Liver (tissue), 9 donors: ENCODE data around the gene RNPC3. TPM values are rescaled to one million over a fixed set of nuclear protein-coding genes. Genes with fewer than 3 reads are reported as not detected.

Source experiments
- DNase-seq: peaks from one replicate; pipeline ENCODE4 v3.0.0-alpha.2; 2017; ENCODE audit warnings: low spot score
- H3K27ac ChIP-seq, 2 donors: one replicate each; pipeline ENCODE4 v1.7.0; 2013; ENCODE audit warnings: inconsistent platforms in 2 of 2, low read length in 2 of 2, control low read depth in 1 of 2, low read depth in 1 of 2, mild to moderate bottlenecking in 1 of 2
- H3K27me3 ChIP-seq, 4 donors: one replicate each; pipeline versions ENCODE4 v1.6.1 to v1.7.0; 2013; ENCODE audit warnings: low read length in 3 of 4, inconsistent platforms in 1 of 4, mild to moderate bottlenecking in 1 of 4, moderate library complexity in 1 of 4; ENCODE audit not compliant: control insufficient read depth in 4 of 4, insufficient read depth in 4 of 4
- H3K36me3 ChIP-seq, 4 donors: one replicate each; pipeline versions ENCODE4 v1.6.1 to v1.7.0; 2013; ENCODE audit warnings: low read length in 3 of 4, mild to moderate bottlenecking in 3 of 4, low read depth in 1 of 4, moderate library complexity in 1 of 4; ENCODE audit not compliant: control insufficient read depth in 4 of 4, insufficient read depth in 3 of 4
- H3K4me1 ChIP-seq, 4 donors: one replicate each; pipeline versions ENCODE4 v1.6.1 to v1.7.0; 2013; ENCODE audit warnings: low read length in 3 of 4, mild to moderate bottlenecking in 3 of 4, moderate library complexity in 1 of 4; ENCODE audit not compliant: control insufficient read depth in 4 of 4, insufficient read depth in 4 of 4
- H3K4me3 ChIP-seq, 3 donors: one replicate each; pipeline versions ENCODE4 v1.6.1 to v1.7.0; 2013; ENCODE audit warnings: low read length in 3 of 3, control low read depth in 1 of 3, low read depth in 1 of 3, mild to moderate bottlenecking in 1 of 3
- H3K9ac ChIP-seq, 2 donors: one replicate each; pipeline ENCODE4 v1.7.0; 2013; ENCODE audit warnings: low read length in 2 of 2, mild to moderate bottlenecking in 2 of 2, moderate library complexity in 2 of 2, control low read depth in 1 of 2, low read depth in 1 of 2
- H3K9me3 ChIP-seq, 4 donors: one replicate each; pipeline versions ENCODE4 v1.6.1 to v1.7.0; 2013; ENCODE audit warnings: low read length in 3 of 4; ENCODE audit not compliant: control insufficient read depth in 4 of 4
- EGR1 ChIP-seq, 2 donors: IDR thresholded peaks; 2 replicates each; pipeline ENCODE4 v1.6.1; 2016 to 2018; ENCODE audit warnings: antibody characterized with exemption in 2 of 2, low read depth in 2 of 2
- FOXA1 ChIP-seq: IDR thresholded peaks from 2 replicates; pipeline ENCODE4 v1.6.1; 2016; ENCODE audit warnings: antibody characterized with exemption
- FOXA2 ChIP-seq: IDR thresholded peaks from 2 replicates; pipeline ENCODE4 v1.6.1; 2016; ENCODE audit warnings: antibody characterized with exemption
- GABPA ChIP-seq, 2 donors: IDR thresholded peaks in 1 of 2; conservative IDR thresholded peaks in 1 of 2; 2 replicates each; pipeline ENCODE4 v1.6.1; 2016; ENCODE audit warnings: antibody characterized with exemption in 2 of 2, mild to moderate bottlenecking in 1 of 2, moderate library complexity in 1 of 2
- HNF4A ChIP-seq, 2 donors: conservative IDR thresholded peaks; 2 replicates each; pipeline ENCODE4 v1.6.1; 2016; ENCODE audit warnings: antibody characterized with exemption in 2 of 2, mild to moderate bottlenecking in 2 of 2
- HNF4G ChIP-seq: IDR thresholded peaks from 2 replicates; pipeline ENCODE4 v1.6.1; 2016; ENCODE audit warnings: antibody characterized with exemption
- JUND ChIP-seq, 2 donors: IDR thresholded peaks; 2 replicates each; pipeline ENCODE4 v1.6.1; 2016; ENCODE audit warnings: antibody characterized with exemption in 2 of 2
- NR2F2 ChIP-seq: IDR thresholded peaks from 2 replicates; pipeline ENCODE4 v1.6.1; 2016; ENCODE audit warnings: antibody characterized with exemption
- RAD21 ChIP-seq, 2 donors: IDR thresholded peaks; 2 replicates each; pipeline ENCODE4 v1.6.1; 2016; ENCODE audit warnings: antibody characterized with exemption in 2 of 2, mild to moderate bottlenecking in 2 of 2
- RXRA ChIP-seq, 2 donors: IDR thresholded peaks; 2 replicates each; pipeline ENCODE4 v1.6.1; 2017 to 2018; ENCODE audit warnings: antibody characterized with exemption in 2 of 2, mild to moderate bottlenecking in 1 of 2
- SP1 ChIP-seq: IDR thresholded peaks from 2 replicates; pipeline ENCODE4 v1.6.1; 2018; ENCODE audit warnings: antibody characterized with exemption, mild to moderate bottlenecking
- TAF1 ChIP-seq: conservative IDR thresholded peaks from 2 replicates; pipeline ENCODE4 v1.6.1; 2016; ENCODE audit warnings: antibody characterized with exemption, mild to moderate bottlenecking
- YY1 ChIP-seq: IDR thresholded peaks from 2 replicates; pipeline ENCODE4 v1.6.1; 2016; ENCODE audit warnings: antibody characterized with exemption, mild to moderate bottlenecking
- WGBS: extraction: QIAGEN DNeasy Blood & Tissue Kit; methylation state at CpG from one replicate; pipeline ENCODE4 v1.1.7; 2013; 5-methylcytosine and 5-hydroxymethylcytosine counted together
- polyA plus RNA-seq, 2 donors: library from polyadenylated mRNA; stranded (reverse) in 1 of 2; unstranded in 1 of 2; fragments of 200-250 nt in 1 of 2; fragments of >200 nt in 1 of 2; fragmentation: Nextera tagmentation in 1 of 2; extraction: Ambion mirVana in 1 of 2; gene quantifications; one replicate each; pipeline versions ENCODE4 v1.2.1 to v1.2.3, GENCODE V29; 2013 to 2015
- total RNA-seq, 2 donors: library from RNA; depleted of rRNA; stranded (reverse); fragments of >200 nt; gene quantifications; one replicate each; pipeline ENCODE4 v1.2.3, GENCODE V29; 2014
- TF ChIP-seq, protein P1 (sequence below): fragments of 150-350 bp; IDR thresholded peaks from 2 replicates; pipeline ENCODE4 v1.5.1; 2017; ENCODE audit warnings: improper control_type of control experiment, low read depth, low read length; ENCODE audit not compliant: missing input control
- TF ChIP-seq, protein P2 (sequence below): IDR thresholded peaks from 2 replicates; pipeline ENCODE4 v1.6.1; 2016; ENCODE audit warnings: antibody characterized with exemption
- TF ChIP-seq, protein P3 (sequence below): IDR thresholded peaks from 2 replicates; pipeline ENCODE4 v1.6.1; 2016; ENCODE audit warnings: antibody characterized with exemption, mild to moderate bottlenecking
- TF ChIP-seq, protein P4 (sequence below): IDR thresholded peaks from 2 replicates; pipeline ENCODE4 v1.6.1; 2016; ENCODE audit warnings: antibody characterized with exemption
- TF ChIP-seq, protein P5 (sequence below): IDR thresholded peaks from 2 replicates; pipeline ENCODE4 v1.6.1; 2016; ENCODE audit warnings: antibody characterized with exemption
- donor health status: healthy.
- donor health status: healthy.
- donor health status: healthy.
- donor health status: healthy.
- donor health status: healthy.

The RNPC3 gene
- total and polyA plus RNA-seq, 4 donors, result 4.2 to 18.0 (median 9.6) TPM

DNA sequence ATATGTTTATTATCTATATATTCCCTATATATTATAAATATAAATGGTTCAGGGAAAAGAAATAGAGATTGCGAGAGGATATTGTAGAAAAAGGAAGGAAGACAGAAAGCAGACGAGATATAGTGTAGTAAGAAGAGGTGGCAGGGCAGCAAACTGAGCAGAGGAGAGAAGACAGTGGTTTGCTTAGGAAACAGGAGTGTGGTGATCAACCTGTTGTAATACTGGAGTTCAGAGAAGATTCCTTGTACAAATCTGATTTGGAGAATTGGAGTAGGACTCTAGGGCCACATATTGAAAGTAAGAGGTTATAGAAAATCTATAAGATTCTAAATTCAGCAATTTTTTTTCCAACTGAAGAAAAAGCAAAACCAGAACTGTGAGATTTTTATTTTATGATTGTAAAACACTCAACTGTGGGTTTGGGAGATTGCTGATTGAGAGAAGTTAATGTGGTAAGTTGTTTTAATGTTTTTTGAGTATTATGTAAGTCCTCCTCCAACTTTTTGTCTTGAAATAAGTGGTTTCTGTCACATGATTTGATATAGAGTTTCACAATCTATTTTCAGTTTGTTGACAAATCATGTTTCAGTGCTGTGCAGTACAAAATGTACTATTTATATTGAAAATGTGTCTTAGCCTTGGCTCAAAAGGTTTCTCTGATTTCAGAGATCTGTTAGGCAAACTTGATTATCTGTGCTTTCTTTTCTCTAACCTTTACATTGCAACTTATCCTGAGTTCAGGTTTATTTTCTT, 36.3 kb downstream of the RNPC3 start:
- Histone ChIP-seq H3K4me1 (peaks cover 0 to 28% (median 16%) of the 10 kb centered on the region in 4 donors), H3K27me3 (no peaks in the 10 kb centered on the region), H3K9ac (peak overlapping the region in 1 of 2 donors; percentile 60), H3K36me3 (peaks cover 0 to 2% (median 0%) of the 10 kb centered on the region in 4 donors), H3K9me3 (no peaks in the 10 kb centered on the region), H3K4me3 (peak overlapping the region in 1 of 3 donors; percentile 18), H3K27ac (peak overlapping the region; percentile 64 to 75)
- TF ChIP-seq SP1 (peak; percentile 79), FOXA1 (peak; percentile 40), NR2F2 (no peak), YY1 (no peak), JUND (IDR thresholded peaks at IDR 0.05) (no peak), TAF1 (no peak), HNF4A (conservative IDR thresholded peaks at IDR 0.05) (peak; percentile 37 to 48), RAD21 (IDR thresholded peaks at IDR 0.05) (peak in 1 of 2 donors; percentile 8), GABPA (IDR thresholded peaks at IDR 0.05 in 1 of 2, conservative IDR thresholded peaks at IDR 0.05 in 1 of 2) (no peak), HNF4G (no peak), EGR1 (IDR thresholded peaks at IDR 0.05; ENCODE audit: low read depth in 2 of 2) (no peak), RXRA (IDR thresholded peaks at IDR 0.05) (peak; percentile 35 to 38), FOXA2 (no peak)
- TF ChIP-seq, protein P1, sequence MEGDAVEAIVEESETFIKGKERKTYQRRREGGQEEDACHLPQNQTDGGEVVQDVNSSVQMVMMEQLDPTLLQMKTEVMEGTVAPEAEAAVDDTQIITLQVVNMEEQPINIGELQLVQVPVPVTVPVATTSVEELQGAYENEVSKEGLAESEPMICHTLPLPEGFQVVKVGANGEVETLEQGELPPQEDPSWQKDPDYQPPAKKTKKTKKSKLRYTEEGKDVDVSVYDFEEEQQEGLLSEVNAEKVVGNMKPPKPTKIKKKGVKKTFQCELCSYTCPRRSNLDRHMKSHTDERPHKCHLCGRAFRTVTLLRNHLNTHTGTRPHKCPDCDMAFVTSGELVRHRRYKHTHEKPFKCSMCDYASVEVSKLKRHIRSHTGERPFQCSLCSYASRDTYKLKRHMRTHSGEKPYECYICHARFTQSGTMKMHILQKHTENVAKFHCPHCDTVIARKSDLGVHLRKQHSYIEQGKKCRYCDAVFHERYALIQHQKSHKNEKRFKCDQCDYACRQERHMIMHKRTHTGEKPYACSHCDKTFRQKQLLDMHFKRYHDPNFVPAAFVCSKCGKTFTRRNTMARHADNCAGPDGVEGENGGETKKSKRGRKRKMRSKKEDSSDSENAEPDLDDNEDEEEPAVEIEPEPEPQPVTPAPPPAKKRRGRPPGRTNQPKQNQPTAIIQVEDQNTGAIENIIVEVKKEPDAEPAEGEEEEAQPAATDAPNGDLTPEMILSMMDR, result no peak
- TF ChIP-seq, protein P2, sequence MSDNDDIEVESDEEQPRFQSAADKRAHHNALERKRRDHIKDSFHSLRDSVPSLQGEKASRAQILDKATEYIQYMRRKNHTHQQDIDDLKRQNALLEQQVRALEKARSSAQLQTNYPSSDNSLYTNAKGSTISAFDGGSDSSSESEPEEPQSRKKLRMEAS, result no peak
- TF ChIP-seq, protein P3, sequence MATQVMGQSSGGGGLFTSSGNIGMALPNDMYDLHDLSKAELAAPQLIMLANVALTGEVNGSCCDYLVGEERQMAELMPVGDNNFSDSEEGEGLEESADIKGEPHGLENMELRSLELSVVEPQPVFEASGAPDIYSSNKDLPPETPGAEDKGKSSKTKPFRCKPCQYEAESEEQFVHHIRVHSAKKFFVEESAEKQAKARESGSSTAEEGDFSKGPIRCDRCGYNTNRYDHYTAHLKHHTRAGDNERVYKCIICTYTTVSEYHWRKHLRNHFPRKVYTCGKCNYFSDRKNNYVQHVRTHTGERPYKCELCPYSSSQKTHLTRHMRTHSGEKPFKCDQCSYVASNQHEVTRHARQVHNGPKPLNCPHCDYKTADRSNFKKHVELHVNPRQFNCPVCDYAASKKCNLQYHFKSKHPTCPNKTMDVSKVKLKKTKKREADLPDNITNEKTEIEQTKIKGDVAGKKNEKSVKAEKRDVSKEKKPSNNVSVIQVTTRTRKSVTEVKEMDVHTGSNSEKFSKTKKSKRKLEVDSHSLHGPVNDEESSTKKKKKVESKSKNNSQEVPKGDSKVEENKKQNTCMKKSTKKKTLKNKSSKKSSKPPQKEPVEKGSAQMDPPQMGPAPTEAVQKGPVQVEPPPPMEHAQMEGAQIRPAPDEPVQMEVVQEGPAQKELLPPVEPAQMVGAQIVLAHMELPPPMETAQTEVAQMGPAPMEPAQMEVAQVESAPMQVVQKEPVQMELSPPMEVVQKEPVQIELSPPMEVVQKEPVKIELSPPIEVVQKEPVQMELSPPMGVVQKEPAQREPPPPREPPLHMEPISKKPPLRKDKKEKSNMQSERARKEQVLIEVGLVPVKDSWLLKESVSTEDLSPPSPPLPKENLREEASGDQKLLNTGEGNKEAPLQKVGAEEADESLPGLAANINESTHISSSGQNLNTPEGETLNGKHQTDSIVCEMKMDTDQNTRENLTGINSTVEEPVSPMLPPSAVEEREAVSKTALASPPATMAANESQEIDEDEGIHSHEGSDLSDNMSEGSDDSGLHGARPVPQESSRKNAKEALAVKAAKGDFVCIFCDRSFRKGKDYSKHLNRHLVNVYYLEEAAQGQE, result no peak
- TF ChIP-seq, protein P4, sequence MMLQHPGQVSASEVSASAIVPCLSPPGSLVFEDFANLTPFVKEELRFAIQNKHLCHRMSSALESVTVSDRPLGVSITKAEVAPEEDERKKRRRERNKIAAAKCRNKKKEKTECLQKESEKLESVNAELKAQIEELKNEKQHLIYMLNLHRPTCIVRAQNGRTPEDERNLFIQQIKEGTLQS, result no peak
- TF ChIP-seq, protein P5, sequence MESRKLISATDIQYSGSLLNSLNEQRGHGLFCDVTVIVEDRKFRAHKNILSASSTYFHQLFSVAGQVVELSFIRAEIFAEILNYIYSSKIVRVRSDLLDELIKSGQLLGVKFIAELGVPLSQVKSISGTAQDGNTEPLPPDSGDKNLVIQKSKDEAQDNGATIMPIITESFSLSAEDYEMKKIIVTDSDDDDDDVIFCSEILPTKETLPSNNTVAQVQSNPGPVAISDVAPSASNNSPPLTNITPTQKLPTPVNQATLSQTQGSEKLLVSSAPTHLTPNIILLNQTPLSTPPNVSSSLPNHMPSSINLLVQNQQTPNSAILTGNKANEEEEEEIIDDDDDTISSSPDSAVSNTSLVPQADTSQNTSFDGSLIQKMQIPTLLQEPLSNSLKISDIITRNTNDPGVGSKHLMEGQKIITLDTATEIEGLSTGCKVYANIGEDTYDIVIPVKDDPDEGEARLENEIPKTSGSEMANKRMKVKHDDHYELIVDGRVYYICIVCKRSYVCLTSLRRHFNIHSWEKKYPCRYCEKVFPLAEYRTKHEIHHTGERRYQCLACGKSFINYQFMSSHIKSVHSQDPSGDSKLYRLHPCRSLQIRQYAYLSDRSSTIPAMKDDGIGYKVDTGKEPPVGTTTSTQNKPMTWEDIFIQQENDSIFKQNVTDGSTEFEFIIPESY, result peak; percentile 52
- DNase-seq, result no peak
- 36% methylated on average over 2 of the region's 2 CpGs for WGBS
